ENCODE results near the gene RPS16. TPM values are rescaled to one million over a fixed set of nuclear protein-coding genes. Genes with fewer than 3 reads are reported as not detected.

RPS16 gene
- total and polyA plus RNA-seq, 2 of the 13 experiments (the other 11 are each of a cell fraction or from before 2014, with no cell fraction given) = 488 to 2,583 TPM

GRCh38 chr19:39410017-39410830, 25.5 kb downstream of the RPS16 start (continued):
- TF ChIP-seq GFI1 (CRISPR knock-in tag; IDR thresholded peaks at IDR 0.05; ENCODE audit: borderline replicate concordance) = no peak; the same call in 1 of the 2 replicates
- no peak for TF ChIP-seq RBM39 (IDR thresholded peaks at IDR 0.05; ENCODE audit: low read depth, low read length, poor library complexity, severe bottlenecking)
- TF ChIP-seq, protein P1, sequence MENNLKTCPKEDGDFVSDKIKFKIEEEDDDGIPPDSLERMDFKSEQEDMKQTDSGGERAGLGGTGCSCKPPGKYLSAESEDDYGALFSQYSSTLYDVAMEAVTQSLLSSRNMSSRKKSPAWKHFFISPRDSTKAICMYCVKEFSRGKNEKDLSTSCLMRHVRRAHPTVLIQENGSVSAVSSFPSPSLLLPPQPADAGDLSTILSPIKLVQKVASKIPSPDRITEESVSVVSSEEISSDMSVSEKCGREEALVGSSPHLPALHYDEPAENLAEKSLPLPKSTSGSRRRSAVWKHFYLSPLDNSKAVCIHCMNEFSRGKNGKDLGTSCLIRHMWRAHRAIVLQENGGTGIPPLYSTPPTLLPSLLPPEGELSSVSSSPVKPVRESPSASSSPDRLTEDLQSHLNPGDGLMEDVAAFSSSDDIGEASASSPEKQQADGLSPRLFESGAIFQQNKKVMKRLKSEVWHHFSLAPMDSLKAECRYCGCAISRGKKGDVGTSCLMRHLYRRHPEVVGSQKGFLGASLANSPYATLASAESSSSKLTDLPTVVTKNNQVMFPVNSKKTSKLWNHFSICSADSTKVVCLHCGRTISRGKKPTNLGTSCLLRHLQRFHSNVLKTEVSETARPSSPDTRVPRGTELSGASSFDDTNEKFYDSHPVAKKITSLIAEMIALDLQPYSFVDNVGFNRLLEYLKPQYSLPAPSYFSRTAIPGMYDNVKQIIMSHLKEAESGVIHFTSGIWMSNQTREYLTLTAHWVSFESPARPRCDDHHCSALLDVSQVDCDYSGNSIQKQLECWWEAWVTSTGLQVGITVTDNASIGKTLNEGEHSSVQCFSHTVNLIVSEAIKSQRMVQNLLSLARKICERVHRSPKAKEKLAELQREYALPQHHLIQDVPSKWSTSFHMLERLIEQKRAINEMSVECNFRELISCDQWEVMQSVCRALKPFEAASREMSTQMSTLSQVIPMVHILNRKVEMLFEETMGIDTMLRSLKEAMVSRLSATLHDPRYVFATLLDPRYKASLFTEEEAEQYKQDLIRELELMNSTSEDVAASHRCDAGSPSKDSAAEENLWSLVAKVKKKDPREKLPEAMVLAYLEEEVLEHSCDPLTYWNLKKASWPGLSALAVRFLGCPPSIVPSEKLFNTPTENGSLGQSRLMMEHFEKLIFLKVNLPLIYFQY (CRISPR knock-in tag; IDR thresholded peaks at IDR 0.05; ENCODE audit: borderline replicate concordance) = no peak
- TF ChIP-seq ZNF33A (CRISPR knock-in tag; IDR thresholded peaks at IDR 0.05; ENCODE audit: borderline replicate concordance) = no peak
- TF ChIP-seq KLF11 (CRISPR knock-in tag; IDR thresholded peaks at IDR 0.05) = no peak
- 0 out of 2 replicates have a peak, but pooled peaks have one; percentile 22 for TF ChIP-seq ZNF256 (CRISPR knock-in tag; conservative IDR thresholded peaks at IDR 0.05)
- TF ChIP-seq ZNF672 (CRISPR knock-in tag; IDR thresholded peaks at IDR 0.05) = no peak
- no peak for TF ChIP-seq TARDBP (CRISPR knock-in tag; IDR thresholded peaks at IDR 0.05)
- no peak for TF ChIP-seq MNT (IDR thresholded peaks at IDR 0.05)
- TF ChIP-seq NR2F1 (CRISPR knock-in tag; IDR thresholded peaks at IDR 0.05) = no peak
- TF ChIP-seq, protein P2, sequence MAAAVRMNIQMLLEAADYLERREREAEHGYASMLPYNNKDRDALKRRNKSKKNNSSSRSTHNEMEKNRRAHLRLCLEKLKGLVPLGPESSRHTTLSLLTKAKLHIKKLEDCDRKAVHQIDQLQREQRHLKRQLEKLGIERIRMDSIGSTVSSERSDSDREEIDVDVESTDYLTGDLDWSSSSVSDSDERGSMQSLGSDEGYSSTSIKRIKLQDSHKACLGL (CRISPR knock-in tag; IDR thresholded peaks at IDR 0.05) = no peak
- no peak for TF ChIP-seq PRDM4 (CRISPR knock-in tag; IDR thresholded peaks at IDR 0.05; ENCODE audit: borderline replicate concordance)
- TF ChIP-seq TEAD3 (CRISPR knock-in tag; optimal IDR thresholded peaks at IDR 0.05; ENCODE audit: borderline replicate concordance) = no peak
- 0 out of 2 replicates have a peak, but pooled peaks have one; percentile 45 for TF ChIP-seq ZNF614 (CRISPR knock-in tag; IDR thresholded peaks at IDR 0.05; ENCODE audit: borderline replicate concordance)
- no peak for TF ChIP-seq ADNP (CRISPR knock-in tag; IDR thresholded peaks at IDR 0.05)
- TF ChIP-seq SMARCE1 (IDR thresholded peaks at IDR 0.05; ENCODE audit: borderline replicate concordance) = no peak
- TF ChIP-seq ZNF572 (CRISPR knock-in tag; IDR thresholded peaks at IDR 0.05) = no peak
- TF ChIP-seq ZNF367 (CRISPR knock-in tag; IDR thresholded peaks at IDR 0.05; ENCODE audit: borderline replicate concordance) = no peak
- TF ChIP-seq MATR3 (CRISPR knock-in tag; IDR thresholded peaks at IDR 0.05) = no peak
- TF ChIP-seq KLF16 (CRISPR knock-in tag; IDR thresholded peaks at IDR 0.05) = no peak
- TF ChIP-seq GLI4 (CRISPR knock-in tag; IDR thresholded peaks at IDR 0.05; ENCODE audit: borderline replicate concordance) = no peak
- no peak for TF ChIP-seq ZNF207 (IDR thresholded peaks at IDR 0.05; ENCODE audit: borderline replicate concordance)

All from HepG2 (cell line).